MM.1S (cell line): Measurements from ENCODE around the gene GUCA1A.
"Not testable (repeated sequence)": the region's sequence is repeated elsewhere in the genome, so short reads cannot be mapped to it uniquely, and the experiment has no call there.

Experiments used
- DNase-seq: peaks from one replicate; pipeline ENCODE4 v3.0.0-alpha.2; 2015
- H2AFZ ChIP-seq: fragments of 300-600 bp; sonication (generic); 2 replicates; pipeline ENCODE4 v1.6.0; 2016; ENCODE audit warnings: antibody characterized with exemption, low read length
- H3F3A ChIP-seq: fragments of 300-600 bp; sonication (generic); 2 replicates; pipeline ENCODE4 v1.6.1; 2016; ENCODE audit warnings: mild to moderate bottlenecking, antibody characterized with exemption, low read length, moderate library complexity, mixed read lengths; ENCODE audit not compliant: insufficient read depth
- H3K27ac ChIP-seq: fragments of 300-600 bp; sonication (generic); 2 replicates; pipeline ENCODE4 v1.5.1; 2016; ENCODE audit warnings: mild to moderate bottlenecking, low read length
- H3K27me3 ChIP-seq: fragments of 300-600 bp; sonication (generic); replicated peaks from 2 replicates; pipeline ENCODE4 v1.6.0; 2016; ENCODE audit warnings: low read length; ENCODE audit not compliant: insufficient read depth
- H3K36me3 ChIP-seq: fragments of 300-600 bp; sonication (generic); replicated peaks from 2 replicates; pipeline ENCODE4 v1.6.1; 2016; ENCODE audit warnings: mild to moderate bottlenecking, low read length, mixed read lengths; ENCODE audit not compliant: insufficient read depth
- H3K4me1 ChIP-seq: fragments of 300-600 bp; sonication (generic); 2 replicates; pipeline ENCODE4 v1.6.1; 2016; ENCODE audit warnings: low read length, mixed read lengths
- H3K4me2 ChIP-seq: fragments of 300-600 bp; sonication (generic); 2 replicates; pipeline ENCODE4 v1.6.0; 2016; ENCODE audit warnings: low read depth, low read length
- H3K4me3 ChIP-seq: fragments of 300-600 bp; sonication (generic); 2 replicates; pipeline ENCODE4 v1.5.1; 2016; ENCODE audit warnings: low read length, mixed read lengths
- H3K79me2 ChIP-seq: fragments of 300-600 bp; sonication (generic); 2 replicates; pipeline ENCODE4 v1.6.1; 2016; ENCODE audit warnings: mixed run types, low read length, mixed read lengths
- H3K9ac ChIP-seq: fragments of 300-600 bp; sonication (generic); 2 replicates; pipeline ENCODE4 v1.6.1; 2016; ENCODE audit warnings: low read length, mixed read lengths
- H3K9me2 ChIP-seq: fragments of 300-600 bp; sonication (generic); replicated peaks from 2 replicates; pipeline ENCODE4 v1.6.1; 2016; ENCODE audit warnings: mild to moderate bottlenecking, low read length, mixed read lengths; ENCODE audit not compliant: insufficient read depth
- H3K9me3 ChIP-seq: fragments of 300-600 bp; sonication (generic); replicated peaks from 2 replicates; pipeline ENCODE4 v1.6.1; 2016; ENCODE audit warnings: mild to moderate bottlenecking, low read length, mixed read lengths; ENCODE audit not compliant: insufficient read depth
- H4K20me1 ChIP-seq: fragments of 300-600 bp; sonication (generic); 2 replicates; pipeline ENCODE4 v1.6.1; 2016; ENCODE audit warnings: mild to moderate bottlenecking, low read length, moderate library complexity, mixed read lengths; ENCODE audit not compliant: insufficient read depth
- EZH2 ChIP-seq: fragments of 300-600 bp; sonication (generic); optimal IDR thresholded peaks from 2 replicates; pipeline ENCODE3; 2017; ENCODE audit warnings: low read depth, mild to moderate bottlenecking, antibody characterized with exemption, low read length, mixed read lengths
- EZH2phosphoT487 ChIP-seq: fragments of 300-600 bp; sonication (generic); IDR thresholded peaks from 2 replicates; pipeline ENCODE4 v1.6.1; 2018; ENCODE audit warnings: antibody characterized with exemption, low read length
- TF ChIP-seq, protein P1 (sequence below): fragments of 300-600 bp; sonication (generic); IDR thresholded peaks from 2 replicates; pipeline ENCODE4 v1.5.1; 2016; ENCODE audit warnings: antibody characterized with exemption, low read length, mixed read lengths

The GUCA1A gene

DNA sequence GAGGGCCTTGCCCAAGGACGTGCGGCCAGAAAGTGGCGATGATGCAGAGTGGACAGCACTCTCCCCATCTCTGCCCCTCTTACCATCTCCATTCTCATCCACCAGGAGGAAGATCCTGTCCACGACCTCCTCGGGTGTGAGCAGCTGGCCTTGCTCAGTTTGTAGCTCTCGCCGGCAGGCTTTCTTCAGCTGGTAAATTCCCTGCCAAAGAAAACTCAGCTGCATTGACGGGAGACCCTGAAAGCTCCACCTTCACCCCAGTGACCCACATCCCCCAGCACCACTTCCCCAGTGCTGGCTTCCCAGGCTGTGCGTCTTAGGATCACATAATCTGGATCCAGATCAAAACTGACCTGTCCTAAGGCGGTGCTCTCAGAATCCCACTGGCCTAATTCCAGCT, 12.4 kb downstream of the GUCA1A start:
- Histone ChIP-seq H3K4me2 (no peak overlapping the region), H3K9me2 (no peaks in the 10 kb centered on the region), H4K20me1 (no peaks in the 10 kb centered on the region), H3K4me1 (no peaks in the 10 kb centered on the region), H3K9ac (no peak overlapping the region), H3K36me3 (no peaks in the 10 kb centered on the region), H3K27ac (no peak overlapping the region), H3K4me3 (no peak overlapping the region), H3F3A (no peaks in the 10 kb centered on the region), H2AFZ (no peak overlapping the region), H3K79me2 (no peaks in the 10 kb centered on the region), H3K27me3 (peaks cover 5% of the 10 kb centered on the region; the same call in 1 of the 2 replicates), H3K9me3 (no peaks in the 10 kb centered on the region)
- TF ChIP-seq, protein P1, sequence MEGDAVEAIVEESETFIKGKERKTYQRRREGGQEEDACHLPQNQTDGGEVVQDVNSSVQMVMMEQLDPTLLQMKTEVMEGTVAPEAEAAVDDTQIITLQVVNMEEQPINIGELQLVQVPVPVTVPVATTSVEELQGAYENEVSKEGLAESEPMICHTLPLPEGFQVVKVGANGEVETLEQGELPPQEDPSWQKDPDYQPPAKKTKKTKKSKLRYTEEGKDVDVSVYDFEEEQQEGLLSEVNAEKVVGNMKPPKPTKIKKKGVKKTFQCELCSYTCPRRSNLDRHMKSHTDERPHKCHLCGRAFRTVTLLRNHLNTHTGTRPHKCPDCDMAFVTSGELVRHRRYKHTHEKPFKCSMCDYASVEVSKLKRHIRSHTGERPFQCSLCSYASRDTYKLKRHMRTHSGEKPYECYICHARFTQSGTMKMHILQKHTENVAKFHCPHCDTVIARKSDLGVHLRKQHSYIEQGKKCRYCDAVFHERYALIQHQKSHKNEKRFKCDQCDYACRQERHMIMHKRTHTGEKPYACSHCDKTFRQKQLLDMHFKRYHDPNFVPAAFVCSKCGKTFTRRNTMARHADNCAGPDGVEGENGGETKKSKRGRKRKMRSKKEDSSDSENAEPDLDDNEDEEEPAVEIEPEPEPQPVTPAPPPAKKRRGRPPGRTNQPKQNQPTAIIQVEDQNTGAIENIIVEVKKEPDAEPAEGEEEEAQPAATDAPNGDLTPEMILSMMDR = no peak
- TF ChIP-seq EZH2 (no peak), EZH2phosphoT487 (no peak)
- no peak for DNase-seq

DNA sequence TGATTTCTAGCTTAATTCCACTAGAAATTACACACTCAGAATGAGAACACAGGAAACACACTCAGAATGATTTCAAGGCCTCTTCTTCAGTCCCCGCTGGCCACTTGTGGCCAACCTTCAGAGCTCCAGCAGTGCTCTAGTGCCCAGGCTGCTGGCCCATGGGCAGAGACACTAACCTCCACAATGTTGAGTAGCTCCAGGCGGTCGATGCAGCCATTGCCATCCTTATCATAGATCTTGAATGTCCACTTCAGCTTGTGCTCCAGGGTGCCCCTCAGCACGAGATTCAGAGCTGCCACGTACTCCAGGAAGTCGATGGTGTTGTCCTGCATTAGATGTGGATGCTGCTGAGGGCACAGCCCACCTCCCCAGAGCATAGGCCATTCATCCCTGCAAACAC, 15.2 kb downstream of the GUCA1A start:
- no peak for DNase-seq
- no peaks in the 10 kb centered on the region for H3K36me3 ChIP-seq
- no peak overlapping the region for H2AFZ ChIP-seq
- H3K9me2 ChIP-seq = no peaks in the 10 kb centered on the region
- no peaks in the 10 kb centered on the region for H3K79me2 ChIP-seq
- TF ChIP-seq, protein P1 = no peak
- TF ChIP-seq EZH2phosphoT487 (no peak), EZH2 (no peak)
- H3K4me1 ChIP-seq = no peaks in the 10 kb centered on the region
- no peaks in the 10 kb centered on the region for H4K20me1 ChIP-seq
- H3K4me3 ChIP-seq = no peak overlapping the region
- no peaks in the 10 kb centered on the region for H3K9me3 ChIP-seq
- H3K9ac ChIP-seq = no peak overlapping the region
- H3F3A ChIP-seq = no peaks in the 10 kb centered on the region
- no peak overlapping the region for H3K4me2 ChIP-seq
- peaks cover 5% of the 10 kb centered on the region; the same call in 1 of the 2 replicates for H3K27me3 ChIP-seq
- no peak overlapping the region for H3K27ac ChIP-seq

DNA sequence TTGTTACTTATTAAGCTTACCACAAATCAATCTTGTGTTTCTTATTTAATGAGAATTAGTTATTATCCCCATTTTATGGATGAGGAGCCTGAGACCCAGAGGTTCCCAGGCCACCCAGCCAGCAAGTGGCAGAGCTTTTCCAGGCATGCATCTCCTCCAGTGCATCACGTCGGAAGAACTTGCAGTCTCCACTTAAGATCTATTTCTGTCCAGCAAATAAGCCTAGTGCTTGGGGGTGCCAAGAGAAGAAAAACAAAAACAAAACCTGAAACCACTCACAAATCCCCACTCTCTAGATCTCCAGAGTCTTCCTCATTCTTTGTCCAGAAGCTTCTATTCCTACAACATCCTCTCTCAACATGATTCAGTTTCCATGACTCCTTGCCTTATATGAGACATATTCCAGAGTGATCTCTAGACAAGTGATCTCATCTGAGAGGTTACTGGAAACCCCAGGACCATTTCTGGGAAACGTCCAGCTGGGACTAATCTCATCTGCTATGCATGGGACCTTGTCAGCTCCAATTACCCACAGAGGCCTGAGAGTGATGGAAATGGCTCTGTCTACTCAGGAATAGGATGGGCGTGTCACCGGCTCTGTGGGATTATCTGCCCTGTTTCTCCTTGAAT, 17.5 kb downstream of the GUCA1A start:
- DNase-seq = no peak
- 0 out of 2 replicates have a peak, but pooled peaks cover under 1% of the 10 kb centered on the region for H3K27me3 ChIP-seq
- H3F3A ChIP-seq = no peaks in the 10 kb centered on the region
- no peak overlapping the region for H3K27ac ChIP-seq
- H4K20me1 ChIP-seq = no peaks in the 10 kb centered on the region
- H3K9ac ChIP-seq = no peak overlapping the region
- no peak overlapping the region for H2AFZ ChIP-seq
- TF ChIP-seq EZH2 (no peak), EZH2phosphoT487 (no peak)
- TF ChIP-seq, protein P1 = no peak
- no peak overlapping the region for H3K4me3 ChIP-seq
- no peak overlapping the region for H3K4me2 ChIP-seq
- no peaks in the 10 kb centered on the region for H3K4me1 ChIP-seq
- no peaks in the 10 kb centered on the region for H3K9me2 ChIP-seq
- H3K79me2 ChIP-seq = no peaks in the 10 kb centered on the region
- H3K9me3 ChIP-seq = no peaks in the 10 kb centered on the region
- H3K36me3 ChIP-seq = no peaks in the 10 kb centered on the region

DNA sequence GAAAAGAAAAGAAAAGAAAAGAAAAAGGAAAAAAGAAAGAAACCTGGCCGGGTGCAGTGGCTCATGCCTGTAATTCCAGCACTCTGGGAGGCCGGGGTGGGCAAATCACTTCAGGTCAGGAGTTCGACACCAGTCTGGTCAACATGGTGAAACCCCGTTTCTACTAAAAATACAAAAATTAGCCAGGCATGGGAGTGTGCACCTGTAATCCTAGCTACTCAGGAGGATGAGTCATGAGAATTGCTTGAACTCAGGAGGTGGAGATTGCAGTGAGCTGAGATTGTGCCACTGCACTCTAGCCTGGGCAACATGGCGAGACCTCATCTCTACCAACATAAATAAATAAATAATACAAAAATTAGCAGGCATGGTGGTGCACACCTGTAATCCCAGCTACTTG, 19.2 kb downstream of the GUCA1A start:
- H3K4me1 ChIP-seq, DNase-seq, H3K27me3 ChIP-seq, H3K79me2 ChIP-seq, H4K20me1 ChIP-seq, H3K4me2 ChIP-seq, H3K9me3 ChIP-seq, H3F3A ChIP-seq, H3K36me3 ChIP-seq, H3K9me2 ChIP-seq, H3K27ac ChIP-seq, H3K9ac ChIP-seq, H2AFZ ChIP-seq, H3K4me3 ChIP-seq: not testable (repeated sequence)
